Gastrocnemius medialis (tissue), 4 donors: ENCODE results near the gene MTRR.

Experiments
- POLR2A ChIP-seq, 2 donors: fragments of 450-650 bp; IDR thresholded peaks; one replicate each; pipeline ENCODE4 v1.6.1; 2017; ENCODE audit warnings: antibody characterized with exemption in 2 of 2, mild to moderate bottlenecking in 2 of 2, moderate library complexity in 2 of 2
- TF ChIP-seq, protein P1 (sequence below), 5 experiments: fragments of 450-650 bp in 3 of 5; fragments of 200-600 bp in 2 of 5; sonication (generic) in 2 of 5; IDR thresholded peaks in 4 of 5; conservative IDR thresholded peaks in 1 of 5; 1 replicate in 4 of 5; 2 replicates in 1 of 5; pipeline ENCODE4 v1.5.1; 2016 to 2019; ENCODE audit warnings: antibody characterized with exemption in 5 of 5, mild to moderate bottlenecking in 3 of 5, moderate library complexity in 3 of 5

GRCh38 chr5:7888901-7889300 lies 20.0 kb downstream of the MTRR start:
- TF ChIP-seq, protein P1, sequence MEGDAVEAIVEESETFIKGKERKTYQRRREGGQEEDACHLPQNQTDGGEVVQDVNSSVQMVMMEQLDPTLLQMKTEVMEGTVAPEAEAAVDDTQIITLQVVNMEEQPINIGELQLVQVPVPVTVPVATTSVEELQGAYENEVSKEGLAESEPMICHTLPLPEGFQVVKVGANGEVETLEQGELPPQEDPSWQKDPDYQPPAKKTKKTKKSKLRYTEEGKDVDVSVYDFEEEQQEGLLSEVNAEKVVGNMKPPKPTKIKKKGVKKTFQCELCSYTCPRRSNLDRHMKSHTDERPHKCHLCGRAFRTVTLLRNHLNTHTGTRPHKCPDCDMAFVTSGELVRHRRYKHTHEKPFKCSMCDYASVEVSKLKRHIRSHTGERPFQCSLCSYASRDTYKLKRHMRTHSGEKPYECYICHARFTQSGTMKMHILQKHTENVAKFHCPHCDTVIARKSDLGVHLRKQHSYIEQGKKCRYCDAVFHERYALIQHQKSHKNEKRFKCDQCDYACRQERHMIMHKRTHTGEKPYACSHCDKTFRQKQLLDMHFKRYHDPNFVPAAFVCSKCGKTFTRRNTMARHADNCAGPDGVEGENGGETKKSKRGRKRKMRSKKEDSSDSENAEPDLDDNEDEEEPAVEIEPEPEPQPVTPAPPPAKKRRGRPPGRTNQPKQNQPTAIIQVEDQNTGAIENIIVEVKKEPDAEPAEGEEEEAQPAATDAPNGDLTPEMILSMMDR (IDR thresholded peaks at IDR 0.05 in 4 of 5, conservative IDR thresholded peaks at IDR 0.05 in 1 of 5) = no peak
- no peak for TF ChIP-seq POLR2A (IDR thresholded peaks at IDR 0.05)
